Measurements from ENCODE around the gene MEGF6. TPM values are rescaled to one million over a fixed set of nuclear protein-coding genes. Genes with fewer than 3 reads are reported as not detected.
A peak's percentile ranks its signal among the peaks of the same experiment; 100 is the strongest.

MEGF6 gene
- total and polyA plus RNA-seq, 9 of the 15 experiments (the other 6 are each of a cell fraction or from before 2014, with no cell fraction given), result 0.03 to 1.7 (median 0.24) TPM; not detected in 3

DNA sequence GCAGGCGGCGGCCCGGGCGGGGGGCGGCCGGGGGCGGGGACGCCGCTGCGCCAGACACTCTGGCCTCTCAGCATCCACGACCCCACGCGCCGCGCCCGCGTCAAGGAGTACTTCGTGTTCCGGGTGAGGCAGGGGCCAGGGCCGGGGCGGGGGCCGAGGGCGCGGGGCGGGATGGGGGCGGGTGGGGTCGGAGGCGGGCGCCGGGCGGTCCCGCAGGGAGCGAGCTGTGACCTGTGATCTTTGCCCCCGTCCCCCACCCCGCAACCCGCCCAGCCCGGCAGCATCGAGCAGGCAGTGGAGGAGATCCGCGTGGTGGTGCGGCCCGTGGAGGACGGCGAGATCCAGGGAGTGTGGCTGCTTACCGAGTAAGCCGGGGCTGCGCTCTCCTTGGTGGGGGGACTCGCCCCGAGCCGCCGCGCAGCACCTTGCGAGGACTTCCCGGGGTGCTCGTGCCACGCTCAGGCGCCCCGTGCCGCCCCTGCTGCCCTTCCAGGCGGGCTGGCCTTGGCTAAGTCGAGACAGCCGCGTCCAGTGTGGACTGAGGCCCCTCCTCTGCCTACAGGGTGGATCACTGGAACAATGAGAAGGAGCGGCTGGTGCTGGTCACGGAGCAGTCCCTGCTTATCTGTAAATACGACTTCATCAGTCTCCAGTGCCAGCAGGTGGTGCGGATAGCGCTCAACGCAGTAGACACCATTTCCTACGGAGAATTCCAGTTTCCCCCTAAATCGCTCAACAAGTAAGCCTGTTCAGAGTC lies 14.0 kb upstream of the MEGF6 start:
- no peaks in the 10 kb centered on the region for H3K79me2 ChIP-seq (ENCODE audit: control insufficient read depth, insufficient read depth, low read length)
- intact Hi-C loops (cut with micrococcal nuclease) (loop anchor here (5.0 kb wide), 1 partner anchor 97 kb away; no protein-coding TSS in a partner anchor), in situ Hi-C loops (cut with MboI) (no loop called here)
- ATAC-seq, result peak; percentile 78
- H3K36me3 ChIP-seq (ENCODE audit: control insufficient read depth, insufficient read depth, low read length), result peaks cover 28% of the 10 kb centered on the region; the same call in 1 of the 3 replicates
- no TSS peak for BruUV-seq (replicated peaks)
- peaks cover 5 to 22% of the 10 kb centered on the region in 2 experiments; a peak in 4 of 5 replicates for H3K27me3 ChIP-seq (ENCODE audit: control insufficient read depth in 2 of 2, insufficient read depth in 2 of 2, low read length in 2 of 2)
- POLR2A ChIA-PET, result interaction anchor here (1.5 kb wide), 1 partner anchor 10 kb away, joined by 4 read pairs; no protein-coding TSS in a partner anchor
- H3K9me3 ChIP-seq (replicated peaks; ENCODE audit: control insufficient read depth, insufficient read depth, low read depth, low read length), result no peaks in the 10 kb centered on the region
- H3K9ac ChIP-seq (ENCODE audit: insufficient read depth in 1 of 2, low read depth in 2 of 2, low read length in 2 of 2), result peak overlapping the region; percentile 55 to 91
- peak; percentile 81 to 87 (median 82) for DNase-seq (ENCODE audit: extremely low read depth in 1 of 4, low spot score in 3 of 4)
- peak overlapping the region; percentile 79 for H2AFZ ChIP-seq (ENCODE audit: low read depth, low read length)
- CTCF ChIA-PET (ENCODE audit: low intra/inter-chr PET ratio), result interaction anchor here (0.6 kb wide), 1 partner anchor 99 kb away, joined by 3 read pairs; no protein-coding TSS in a partner anchor
- peaks cover 10 to 25% of the 10 kb centered on the region in 2 experiments; a peak in 4 of 5 replicates for H3K4me1 ChIP-seq (replicated peaks in 1 of 2; ENCODE audit: control insufficient read depth in 2 of 2, insufficient read depth in 2 of 2, low read length in 2 of 2)
- no peaks in the 10 kb centered on the region for H4K20me1 ChIP-seq (replicated peaks; ENCODE audit: control insufficient read depth, insufficient read depth, low read length)
- peak overlapping the region; percentile 44; the same call in 2 of the 3 replicates for H3K27ac ChIP-seq (ENCODE audit: extremely low read depth, low read depth, low read length)
- 1% methylated on average over 26 of the region's 71 CpGs for WGBS (ENCODE audit: insufficient coverage, low coverage, missing lambda C conversion rate)
- peak overlapping the region; percentile 90 for H3K4me2 ChIP-seq (ENCODE audit: insufficient read depth, low read length)
- FAIRE-seq, result peak; percentile 90
- peak overlapping the region; percentile 95 for H3K4me3 ChIP-seq
- H3K9me1 ChIP-seq (ENCODE audit: control insufficient read depth, insufficient read depth, low read length), result no peaks in the 10 kb centered on the region
- TF ChIP-seq BACH1 (tag; IDR thresholded peaks at IDR 0.05), result no peak
- no peak for TF ChIP-seq ZNF41 (CRISPR knock-in tag; conservative IDR thresholded peaks at IDR 0.05)
- no peak for TF ChIP-seq TFAM (CRISPR knock-in tag; conservative IDR thresholded peaks at IDR 0.05)
- TF ChIP-seq KAT8 (IDR thresholded peaks at IDR 0.05; ENCODE audit: low read depth), result no peak
- TF ChIP-seq ZNF324 (CRISPR knock-in tag; IDR thresholded peaks at IDR 0.05), result no peak
- TF ChIP-seq, protein P1, sequence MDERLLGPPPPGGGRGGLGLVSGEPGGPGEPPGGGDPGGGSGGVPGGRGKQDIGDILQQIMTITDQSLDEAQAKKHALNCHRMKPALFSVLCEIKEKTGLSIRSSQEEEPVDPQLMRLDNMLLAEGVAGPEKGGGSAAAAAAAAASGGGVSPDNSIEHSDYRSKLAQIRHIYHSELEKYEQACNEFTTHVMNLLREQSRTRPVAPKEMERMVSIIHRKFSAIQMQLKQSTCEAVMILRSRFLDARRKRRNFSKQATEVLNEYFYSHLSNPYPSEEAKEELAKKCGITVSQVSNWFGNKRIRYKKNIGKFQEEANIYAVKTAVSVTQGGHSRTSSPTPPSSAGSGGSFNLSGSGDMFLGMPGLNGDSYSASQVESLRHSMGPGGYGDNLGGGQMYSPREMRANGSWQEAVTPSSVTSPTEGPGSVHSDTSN (CRISPR knock-in tag; IDR thresholded peaks at IDR 0.05; ENCODE audit: low read depth), result no peak
- TF ChIP-seq, protein P1 (tag; conservative IDR thresholded peaks at IDR 0.05; ENCODE audit: low read depth), result no peak; the same call in 1 of the 2 replicates
- TF ChIP-seq ZNF146 (CRISPR knock-in tag; IDR thresholded peaks at IDR 0.05; ENCODE audit: unreplicated experiment), result no peak
- TF ChIP-seq WHSC1 (IDR thresholded peaks at IDR 0.05; ENCODE audit: low read length), result no peak
- TF ChIP-seq PCBP1 (IDR thresholded peaks at IDR 0.05; ENCODE audit: low read depth, low read length, poor library complexity, severe bottlenecking), result peak; percentile 8
- TF ChIP-seq ZNF644 (tag; IDR thresholded peaks at IDR 0.05; ENCODE audit: low read depth), result no peak
- TF ChIP-seq SMAD3 (CRISPR knock-in tag; conservative IDR thresholded peaks at IDR 0.05), result no peak
- no peak for TF ChIP-seq TRIM24 (IDR thresholded peaks at IDR 0.05)
- peak; percentile 60 to 66 for TF ChIP-seq FOXK2 (conservative IDR thresholded peaks at IDR 0.05 in 1 of 2, IDR thresholded peaks at IDR 0.05 in 1 of 2; ENCODE audit: low read depth in 2 of 2)
- TF ChIP-seq ZNF12 (CRISPR knock-in tag; IDR thresholded peaks at IDR 0.05), result no peak
- no peak for TF ChIP-seq THRAP3 (IDR thresholded peaks at IDR 0.05; ENCODE audit: borderline replicate concordance)
- TF ChIP-seq ZFP36 (IDR thresholded peaks at IDR 0.05; ENCODE audit: low read depth, low read length, partially characterized antibody), result no peak
- TF ChIP-seq CBX8 (IDR thresholded peaks at IDR 0.05; ENCODE audit: borderline replicate concordance, extremely low read depth, low read depth, low read length, poor library complexity, severe bottlenecking), result no peak
- TF ChIP-seq EP300 (IDR thresholded peaks at IDR 0.05; ENCODE audit: low read length), result no peak
- no peak for TF ChIP-seq HSF4 (CRISPR knock-in tag; IDR thresholded peaks at IDR 0.05; ENCODE audit: borderline replicate concordance)
- no peak for TF ChIP-seq SPI1 (IDR thresholded peaks at IDR 0.05; ENCODE audit: borderline replicate concordance, low read depth, low read length)

All from K562 (cell line).